Fibroblast of pulmonary artery (primary cell): Measurements from ENCODE around the gene ANKRD39.

Experiments
- DNase-seq: peaks from one replicate; pipeline ENCODE4 v3.0.0-alpha.2; 2010; ENCODE audit warnings: low read depth
- H3K4me3 ChIP-seq: replicated peaks from 2 replicates; pipeline ENCODE4 v1.5.1; 2011; ENCODE audit warnings: low read depth, mild to moderate bottlenecking, control low read depth, low read length, moderate library complexity
- CTCF ChIP-seq: IDR thresholded peaks from 2 replicates; pipeline ENCODE4 v1.5.1; 2011; ENCODE audit warnings: mild to moderate bottlenecking, control low read depth, low read length, inconsistent platforms; ENCODE audit errors: missing control alignments

ANKRD39 gene

GRCh38 chr2:96857667-96858372 lies at the start of gene ANKRD39:
Gene ANKRD39, minus strand, starts transcription at chr2:96858016. Its CDS starts 29 bp downstream, at chr2:96857987.
- DNase-seq = peak; percentile 99
- peak within 1 kb of the TSS; percentile 73 for H3K4me3 ChIP-seq
- peak; percentile 45 for TF ChIP-seq CTCF

- no peak overlapping the region for H3K4me3 ChIP-seq
- DNase-seq = no peak
- TF ChIP-seq CTCF = no peak
Measured at GRCh38 chr2:96906729-96907114, 48.9 kb upstream of the ANKRD39 start.

GRCh38 chr2:96903815-96904214 lies 46.0 kb upstream of the ANKRD39 start:
- no peak overlapping the region for H3K4me3 ChIP-seq
- TF ChIP-seq CTCF = no peak
- no peak for DNase-seq

GRCh38 chr2:96903318-96903717 lies 45.5 kb upstream of the ANKRD39 start:
- TF ChIP-seq CTCF = no peak

GRCh38 chr2:96900237-96900636 lies 42.4 kb upstream of the ANKRD39 start:
- no peak overlapping the region for H3K4me3 ChIP-seq
- DNase-seq = no peak
- TF ChIP-seq CTCF = no peak

More at GRCh38 chr2:96903318-96903717, 45.5 kb upstream of the ANKRD39 start:
- no peak overlapping the region for H3K4me3 ChIP-seq
- no peak for DNase-seq

GRCh38 chr2:96899413-96899741 lies 41.6 kb upstream of the ANKRD39 start:
- H3K4me3 ChIP-seq = no peak overlapping the region
- TF ChIP-seq CTCF = no peak
- no peak for DNase-seq
